ENCODE measurements around the gene TMEM97. TPM values are rescaled to one million over a fixed set of nuclear protein-coding genes. Genes with fewer than 3 reads are reported as not detected.

The TMEM97 gene
- total RNA-seq, 5 donors from 2014 or later (not counting 1 experiment from before 2014, with no cell fraction given), result 3.4 to 7.2 (median 5.1) TPM

- H3K4me1 Mint-ChIP-seq, result peaks cover 17 to 19% (median 19%) of the 10 kb centered on the region in 3 donors
- ChIA-PET CTCF (no interaction called here), POLR2A (no interaction called here)
- ATAC-seq (replicated peaks in 1 of 4) (no peak), DNase-seq (no peak)
- no peaks in the 10 kb centered on the region for H3K9me3 Mint-ChIP-seq
- peak overlapping the region in 1 of 3 donors; percentile 31 for H3K4me3 Mint-ChIP-seq
- Histone ChIP-seq H3K9me3 (no peaks in the 10 kb centered on the region), H3K27me3 (replicated peaks in 1 of 2; ENCODE audit: control insufficient read depth in 2 of 2, extremely low read depth in 1 of 2, insufficient read depth in 2 of 2, low read length in 1 of 2) (no peaks in the 10 kb centered on the region), H3K4me3 (ENCODE audit: control insufficient read depth in 1 of 2, extremely low read depth in 1 of 2, low read length in 1 of 2) (no peak overlapping the region), H3K27ac (ENCODE audit: low read length) (no peak overlapping the region), H3K36me3 (ENCODE audit: control insufficient read depth in 2 of 2, extremely low read depth in 1 of 2, insufficient read depth in 1 of 2, low read length in 1 of 2) (peaks cover under 1 to 3% of the 10 kb centered on the region in 2 donors), H3K4me1 (ENCODE audit: control insufficient read depth in 1 of 2, extremely low read depth in 1 of 2, insufficient read depth in 2 of 2, low read length in 2 of 2) (peaks cover 5 to 21% of the 10 kb centered on the region in 2 experiments)
- no peaks in the 10 kb centered on the region for H3K27me3 Mint-ChIP-seq
- no peaks in the 10 kb centered on the region for H3K36me3 Mint-ChIP-seq
- WGBS (ENCODE audit: insufficient coverage), result 94% methylated on average over 14 of the region's 23 CpGs
- no peak overlapping the region for H3K27ac Mint-ChIP-seq
Observed at GRCh38 chr17:28368915-28369683, 50.1 kb downstream of the TMEM97 start.

GRCh38 chr17:28369684-28370034 lies 50.7 kb downstream of the TMEM97 start:
- POLR2A ChIA-PET, result no interaction called here
- Mint-ChIP-seq H3K9me3 (no peaks in the 10 kb centered on the region), H3K36me3 (no peaks in the 10 kb centered on the region), H3K4me3 (peak overlapping the region in 1 of 3 donors; percentile 97), H3K27ac (no peak overlapping the region), H3K4me1 (peaks cover 17 to 19% (median 19%) of the 10 kb centered on the region in 3 donors), H3K27me3 (no peaks in the 10 kb centered on the region)
- peak in 1 of 35 experiments; percentile 30 for DNase-seq
- no peaks in the 10 kb centered on the region for H3K27me3 ChIP-seq (replicated peaks in 1 of 2; ENCODE audit: control insufficient read depth in 2 of 2, extremely low read depth in 1 of 2, insufficient read depth in 2 of 2, low read length in 1 of 2)
- no peak for ATAC-seq (replicated peaks in 1 of 4)
- H3K4me3 ChIP-seq (ENCODE audit: control insufficient read depth in 1 of 2, extremely low read depth in 1 of 2, low read length in 1 of 2), result no peak overlapping the region
- no peaks in the 10 kb centered on the region for H3K36me3 ChIP-seq (ENCODE audit: control insufficient read depth in 2 of 2, extremely low read depth in 1 of 2, insufficient read depth in 1 of 2, low read length in 1 of 2)
- peaks cover 5 to 21% of the 10 kb centered on the region in 2 experiments for H3K4me1 ChIP-seq (ENCODE audit: control insufficient read depth in 1 of 2, extremely low read depth in 1 of 2, insufficient read depth in 2 of 2, low read length in 2 of 2)
- H3K9me3 ChIP-seq, result no peaks in the 10 kb centered on the region
- CTCF ChIA-PET, result no interaction called here
- no peak overlapping the region for H3K27ac ChIP-seq (ENCODE audit: low read length)
- WGBS (ENCODE audit: insufficient coverage), result 93% methylated on average over 8 of the region's 10 CpGs

GRCh38 chr17:28370035-28370743 lies 51.2 kb downstream of the TMEM97 start, which contains the start of gene VTN:
TSS of gene VTN (minus strand) at chr17:28370307. CDS start at chr17:28370203, 104 bp downstream.
- WGBS (ENCODE audit: insufficient coverage), result 63% methylated on average over 5 of the region's 8 CpGs
- no peaks in the 10 kb centered on the region for H3K9me3 ChIP-seq

GRCh38 chr17:28370744-28371103 lies 51.7 kb downstream of the TMEM97 start:
- WGBS (ENCODE audit: insufficient coverage), result no CpG with 5 or more reads among the region's 1 CpG
- peaks cover 5 to 21% of the 10 kb centered on the region in 2 experiments for H3K4me1 ChIP-seq (ENCODE audit: control insufficient read depth in 1 of 2, extremely low read depth in 1 of 2, insufficient read depth in 2 of 2, low read length in 2 of 2)

More at GRCh38 chr17:28370035-28370743, 51.2 kb downstream of the TMEM97 start, which contains the start of gene VTN:
- Mint-ChIP-seq H3K36me3 (peaks cover 3% of the 10 kb centered on the region), H3K27me3 (no peaks in the 10 kb centered on the region), H3K9me3 (no peaks in the 10 kb centered on the region), H3K27ac (peak within 1 kb of the TSS; percentile 96 to 97), H3K4me1 (peaks cover 17 to 22% (median 21%) of the 10 kb centered on the region in 3 donors), H3K4me3 (peak within 1 kb of the TSS; percentile 90 to 97 (median 94))
- no peaks in the 10 kb centered on the region for H3K36me3 ChIP-seq (ENCODE audit: control insufficient read depth in 2 of 2, extremely low read depth in 1 of 2, insufficient read depth in 1 of 2, low read length in 1 of 2)
- H3K27me3 ChIP-seq (replicated peaks in 1 of 2; ENCODE audit: control insufficient read depth in 2 of 2, extremely low read depth in 1 of 2, insufficient read depth in 2 of 2, low read length in 1 of 2), result no peaks in the 10 kb centered on the region
- CTCF ChIA-PET, result no interaction called here
- peaks cover 5 to 21% of the 10 kb centered on the region in 2 experiments for H3K4me1 ChIP-seq (ENCODE audit: control insufficient read depth in 1 of 2, extremely low read depth in 1 of 2, insufficient read depth in 2 of 2, low read length in 2 of 2)
- POLR2A ChIA-PET, result no interaction called here
- H3K27ac ChIP-seq (ENCODE audit: low read length), result peak within 1 kb of the TSS; percentile 52
- peak within 1 kb of the TSS; percentile 54 to 79 for H3K4me3 ChIP-seq (ENCODE audit: control insufficient read depth in 1 of 2, extremely low read depth in 1 of 2, low read length in 1 of 2)
- no peak for DNase-seq
- ATAC-seq (replicated peaks in 1 of 4), result no peak

GRCh38 chr17:28371245-28372202 lies 52.5 kb downstream of the TMEM97 start, which contains the start of gene SARM1:
TSS of gene SARM1 (plus strand) at chr17:28371694. CDS start at chr17:28372033, 339 bp downstream.
- POLR2A ChIA-PET, result interaction anchor here in 1 of 2 donors (0.7 kb wide), 1 partner anchor 1947 kb away, joined by 3 read pairs; no protein-coding TSS in a partner anchor
- Mint-ChIP-seq H3K4me3 (peak within 1 kb of the TSS; percentile 90 to 97 (median 94)), H3K36me3 (peaks cover 3% of the 10 kb centered on the region), H3K4me1 (peaks cover 17 to 22% (median 21%) of the 10 kb centered on the region in 3 donors), H3K27me3 (no peaks in the 10 kb centered on the region), H3K9me3 (no peaks in the 10 kb centered on the region), H3K27ac (peak within 1 kb of the TSS; percentile 96 to 97)
- no peaks in the 10 kb centered on the region for H3K36me3 ChIP-seq (ENCODE audit: control insufficient read depth in 2 of 2, extremely low read depth in 1 of 2, insufficient read depth in 1 of 2, low read length in 1 of 2)
- H3K27ac ChIP-seq (ENCODE audit: low read length), result peak within 1 kb of the TSS; percentile 86
- DNase-seq (peak; percentile 49 to 84 (median 69)), ATAC-seq (replicated peaks in 1 of 4) (peak; percentile 85 to 92 (median 90))
- no peaks in the 10 kb centered on the region for H3K27me3 ChIP-seq (replicated peaks in 1 of 2; ENCODE audit: control insufficient read depth in 2 of 2, extremely low read depth in 1 of 2, insufficient read depth in 2 of 2, low read length in 1 of 2)
- CTCF ChIA-PET, result no interaction called here
- H3K9me3 ChIP-seq, result no peaks in the 10 kb centered on the region
- WGBS (ENCODE audit: insufficient coverage), result under 1% methylated on average over 67 of the region's 80 CpGs
- peaks cover 5 to 21% of the 10 kb centered on the region in 2 experiments for H3K4me1 ChIP-seq (ENCODE audit: control insufficient read depth in 1 of 2, extremely low read depth in 1 of 2, insufficient read depth in 2 of 2, low read length in 2 of 2)
- H3K4me3 ChIP-seq (ENCODE audit: control insufficient read depth in 1 of 2, extremely low read depth in 1 of 2, low read length in 1 of 2), result peak within 1 kb of the TSS; percentile 54 to 79

More at GRCh38 chr17:28370744-28371103, 51.7 kb downstream of the TMEM97 start:
- H3K27me3 Mint-ChIP-seq, result no peaks in the 10 kb centered on the region
- peaks cover 3% of the 10 kb centered on the region for H3K36me3 Mint-ChIP-seq
- H3K27me3 ChIP-seq (replicated peaks in 1 of 2; ENCODE audit: control insufficient read depth in 2 of 2, extremely low read depth in 1 of 2, insufficient read depth in 2 of 2, low read length in 1 of 2), result no peaks in the 10 kb centered on the region
- peak overlapping the region; percentile 96 to 97 for H3K27ac Mint-ChIP-seq
- no peak for ATAC-seq (replicated peaks in 1 of 4)
- no peaks in the 10 kb centered on the region for H3K9me3 Mint-ChIP-seq
- peak overlapping the region in 1 of 2 donors; percentile 79 for H3K4me3 ChIP-seq (ENCODE audit: control insufficient read depth in 1 of 2, extremely low read depth in 1 of 2, low read length in 1 of 2)
- no peak for DNase-seq
- CTCF ChIA-PET, result no interaction called here
- peak overlapping the region; percentile 52 for H3K27ac ChIP-seq (ENCODE audit: low read length)
- no peaks in the 10 kb centered on the region for H3K36me3 ChIP-seq (ENCODE audit: control insufficient read depth in 2 of 2, extremely low read depth in 1 of 2, insufficient read depth in 1 of 2, low read length in 1 of 2)
- H3K4me1 Mint-ChIP-seq, result peaks cover 17 to 22% (median 21%) of the 10 kb centered on the region in 3 donors
- H3K9me3 ChIP-seq, result no peaks in the 10 kb centered on the region
- H3K4me3 Mint-ChIP-seq, result peak overlapping the region; percentile 90 to 97 (median 94)
- POLR2A ChIA-PET, result no interaction called here

All from T-cell (primary cell).